ENCODE measurements around the gene PRDM10. TPM values are rescaled to one million over a fixed set of nuclear protein-coding genes. Genes with fewer than 3 reads are reported as not detected.

Gene PRDM10
- total RNA-seq, 4 donors from 2014 or later = 16.5 to 72.6 (median 26.4) TPM

GRCh38 chr11:129995163-129995562 lies 7.5 kb downstream of the PRDM10 start:
- H3K27ac ChIP-seq = no peak overlapping the region
- no peak overlapping the region for H3K4me3 ChIP-seq
- H3K36me3 ChIP-seq = no peaks in the 10 kb centered on the region
- peaks cover 0 to 38% (median 0%) of the 10 kb centered on the region in 4 donors for H3K4me1 ChIP-seq
- H3K9me3 ChIP-seq = no peaks in the 10 kb centered on the region
- H3K27me3 ChIP-seq = no peaks in the 10 kb centered on the region
- DNase-seq = no peak
- no peak for TF ChIP-seq POLR2A (IDR thresholded peaks at IDR 0.05)
- TF ChIP-seq CTCF (IDR thresholded peaks at IDR 0.05) = no peak

GRCh38 chr11:129992161-129992944 lies 10.3 kb downstream of the PRDM10 start:
- Histone ChIP-seq H3K9me3 (no peaks in the 10 kb centered on the region), H3K4me1 (peaks cover 0 to 27% (median 0%) of the 10 kb centered on the region in 4 donors), H3K27ac (peak overlapping the region in 1 of 4 donors; percentile 62), H3K27me3 (no peaks in the 10 kb centered on the region), H3K36me3 (no peaks in the 10 kb centered on the region), H3K4me3 (no peak overlapping the region)
- peak; percentile 26 to 73 (median 56) for DNase-seq
- TF ChIP-seq POLR2A (IDR thresholded peaks at IDR 0.05) (no peak), CTCF (IDR thresholded peaks at IDR 0.05) (peak in 4 of 6 experiments; percentile 16 to 63 (median 48))

- H3K4me3 ChIP-seq = no peak overlapping the region
- no peaks in the 10 kb centered on the region for H3K9me3 ChIP-seq
- peaks cover 0 to 12% (median 0%) of the 10 kb centered on the region in 4 donors for H3K4me1 ChIP-seq
- no peak overlapping the region for H3K27ac ChIP-seq
- DNase-seq = no peak
- no peaks in the 10 kb centered on the region for H3K36me3 ChIP-seq
- no peaks in the 10 kb centered on the region for H3K27me3 ChIP-seq
- no peak for TF ChIP-seq CTCF (IDR thresholded peaks at IDR 0.05)
- TF ChIP-seq POLR2A (IDR thresholded peaks at IDR 0.05) = no peak
Observed at GRCh38 chr11:129989149-129989813, 13.4 kb downstream of the PRDM10 start.

GRCh38 chr11:129987950-129988349 lies 14.7 kb downstream of the PRDM10 start:
- H3K27me3 ChIP-seq = no peaks in the 10 kb centered on the region
- no peak overlapping the region for H3K27ac ChIP-seq
- H3K9me3 ChIP-seq = no peaks in the 10 kb centered on the region
- TF ChIP-seq POLR2A (IDR thresholded peaks at IDR 0.05) (no peak), CTCF (IDR thresholded peaks at IDR 0.05) (no peak)
- no peak for DNase-seq
- H3K36me3 ChIP-seq = no peaks in the 10 kb centered on the region
- H3K4me3 ChIP-seq = no peak overlapping the region
- H3K4me1 ChIP-seq = peaks cover 0 to 11% (median 0%) of the 10 kb centered on the region in 4 donors

- Histone ChIP-seq H3K9me3 (no peaks in the 10 kb centered on the region), H3K27me3 (no peaks in the 10 kb centered on the region), H3K4me1 (no peaks in the 10 kb centered on the region), H3K4me3 (no peak overlapping the region), H3K27ac (no peak overlapping the region), H3K36me3 (no peaks in the 10 kb centered on the region)
- TF ChIP-seq CTCF (IDR thresholded peaks at IDR 0.05) = no peak
- TF ChIP-seq POLR2A (IDR thresholded peaks at IDR 0.05) = no peak
- no peak for DNase-seq
Observed at GRCh38 chr11:129985823-129986222, 16.8 kb downstream of the PRDM10 start.
